Measurements from ENCODE around the gene TNNT3. TPM values are rescaled to one million over a fixed set of nuclear protein-coding genes. Genes with fewer than 3 reads are reported as not detected.

The TNNT3 gene
- total and polyA plus RNA-seq, 2 of the 4 experiments (the other 2 are of a cell fraction) = not detected

- dilution Hi-C loops (cut with HindIII; ENCODE audit: low sequenced_read_pairs, unreplicated experiment) (no loop called here), in situ Hi-C loops (cut with MboI; ENCODE audit: low sequenced_read_pairs) (no loop called here), intact Hi-C loops (cut with micrococcal nuclease) (no loop called here)
- H2AK9ac ChIP-seq (replicated peaks; ENCODE audit: low read depth, low read length, poor library complexity) = no peak overlapping the region
- H3K9me1 ChIP-seq (ENCODE audit: insufficient read depth, low read length) = no peaks in the 10 kb centered on the region
- no peak overlapping the region for H2BK5ac ChIP-seq (ENCODE audit: low read depth, low read length, poor library complexity, severe bottlenecking)
- ChIA-PET CTCF (no interaction called here), POLR2A (ENCODE audit: unreplicated experiment) (no interaction called here)
- no peak overlapping the region for H2BK120ac ChIP-seq (ENCODE audit: low read depth, low read length)
- H4K20me1 ChIP-seq (ENCODE audit: insufficient read depth, low read length) = no peaks in the 10 kb centered on the region
- H3K4me2 ChIP-seq (ENCODE audit: low read depth, low read length) = no peak overlapping the region
- H3K9me3 ChIP-seq (ENCODE audit: control insufficient read depth, insufficient read depth, low read length) = no peaks in the 10 kb centered on the region
- H2BK20ac ChIP-seq (ENCODE audit: low read depth, low read length) = no peak overlapping the region
- DNase-seq (no peak), ATAC-seq (ENCODE audit: low read depth) (no peak)
- no peak overlapping the region for H3K18ac ChIP-seq (ENCODE audit: low read depth, low read length)
- no TSS peak for BruUV-seq (replicated peaks)
- no peaks in the 10 kb centered on the region for H3K79me1 ChIP-seq (ENCODE audit: low read depth in 1 of 2, low read length in 2 of 2)
- H4K8ac ChIP-seq (ENCODE audit: low read depth in 2 of 2, low read length in 2 of 2) = no peak overlapping the region
- H3K36me3 ChIP-seq (ENCODE audit: control insufficient read depth, insufficient read depth, low read length) = no peaks in the 10 kb centered on the region
- H2BK15ac ChIP-seq (ENCODE audit: low read depth, low read length) = no peak overlapping the region
- no peak overlapping the region for H3K14ac ChIP-seq (replicated peaks; ENCODE audit: low read depth, low read length)
- H3K9ac ChIP-seq (ENCODE audit: low read depth, low read length) = no peak overlapping the region
- H3K27ac ChIP-seq (ENCODE audit: insufficient read depth, low read length) = no peak overlapping the region
- H3K23ac ChIP-seq (ENCODE audit: low read depth, low read length) = no peak overlapping the region
- H3K4ac ChIP-seq (ENCODE audit: low read depth, low read length) = no peak overlapping the region
- peaks cover 18% of the 10 kb centered on the region; the same call in 1 of the 2 replicates for H3K27me3 ChIP-seq (ENCODE audit: control insufficient read depth, insufficient read depth, low read length)
- no peak overlapping the region for H2AK5ac ChIP-seq (ENCODE audit: low read depth, low read length)
- no peak overlapping the region for H4K5ac ChIP-seq (ENCODE audit: low read depth, low read length)
- no peak overlapping the region for H3K4me3 ChIP-seq (ENCODE audit: insufficient read depth, low read depth, low read length)
- H2AFZ ChIP-seq (replicated peaks; ENCODE audit: low read length, poor library complexity) = no peak overlapping the region
- no peak for TF ChIP-seq CTCF (conservative IDR thresholded peaks at IDR 0.05; ENCODE audit: low read depth, low read length)
- TF ChIP-seq RCOR1 (IDR thresholded peaks at IDR 0.05; ENCODE audit: insufficient replicate concordance, low read length) = no peak
- no peaks in the 10 kb centered on the region for H3K4me1 ChIP-seq (ENCODE audit: control insufficient read depth, insufficient read depth, low read length)
- 74% methylated on average over 5 of the region's 25 CpGs; no CpG with 5 or more reads in 1 of the 2 experiments for WGBS, 2 experiments (ENCODE audit: extremely low coverage in 2 of 2, insufficient read length in 1 of 2)
- H4K91ac ChIP-seq (ENCODE audit: insufficient read depth, low read depth, low read length) = no peak overlapping the region
- H3K56ac ChIP-seq (ENCODE audit: extremely low read depth, insufficient read depth, low read length) = no peak overlapping the region
Measured at GRCh38 chr11:1929621-1930461, 10.3 kb downstream of the TNNT3 start.

Data from IMR-90 (cell line).